ENCODE measurements around the gene H3-3A.
"Not testable (repeated sequence)": the region's sequence is repeated elsewhere in the genome, so short reads cannot be mapped to it uniquely, and the experiment has no call there.

The H3-3A gene

DNA sequence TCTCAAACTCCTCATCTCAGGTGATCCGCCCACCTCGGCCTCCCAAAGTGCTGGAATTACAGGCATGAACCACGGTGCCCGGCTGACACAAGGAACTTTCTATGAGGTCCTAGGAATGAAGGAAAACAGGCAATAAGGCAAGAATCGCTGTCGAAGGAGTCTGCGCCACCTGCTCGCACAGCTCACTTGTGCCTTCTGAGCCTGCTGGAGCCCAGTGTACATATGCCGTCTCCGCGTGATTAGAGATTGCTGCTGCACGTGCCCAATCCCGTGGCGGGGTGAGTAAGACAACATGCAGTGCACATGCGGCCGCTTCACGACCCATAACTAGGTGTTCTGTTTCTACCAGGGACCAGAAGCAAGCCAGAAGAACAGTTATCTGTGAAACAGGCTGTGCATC lies 24.3 kb downstream of the H3-3A start:
- no peak for ATAC-seq (ENCODE audit: low read depth)
- no peak for DNase-seq (ENCODE audit: low spot score)
- Histone ChIP-seq H3K4me3 (ENCODE audit: severe bottlenecking) (no peak overlapping the region), H3K27ac (ENCODE audit: poor library complexity, severe bottlenecking) (no peak overlapping the region), H3K9me3 (ENCODE audit: severe bottlenecking) (no peaks in the 10 kb centered on the region), H3K27me3 (ENCODE audit: insufficient read depth, poor library complexity, severe bottlenecking) (no peaks in the 10 kb centered on the region), H3K36me3 (ENCODE audit: low read depth) (no peaks in the 10 kb centered on the region), H3K4me1 (ENCODE audit: insufficient read depth, poor library complexity, severe bottlenecking) (no peaks in the 10 kb centered on the region)
- TF ChIP-seq, protein P1, sequence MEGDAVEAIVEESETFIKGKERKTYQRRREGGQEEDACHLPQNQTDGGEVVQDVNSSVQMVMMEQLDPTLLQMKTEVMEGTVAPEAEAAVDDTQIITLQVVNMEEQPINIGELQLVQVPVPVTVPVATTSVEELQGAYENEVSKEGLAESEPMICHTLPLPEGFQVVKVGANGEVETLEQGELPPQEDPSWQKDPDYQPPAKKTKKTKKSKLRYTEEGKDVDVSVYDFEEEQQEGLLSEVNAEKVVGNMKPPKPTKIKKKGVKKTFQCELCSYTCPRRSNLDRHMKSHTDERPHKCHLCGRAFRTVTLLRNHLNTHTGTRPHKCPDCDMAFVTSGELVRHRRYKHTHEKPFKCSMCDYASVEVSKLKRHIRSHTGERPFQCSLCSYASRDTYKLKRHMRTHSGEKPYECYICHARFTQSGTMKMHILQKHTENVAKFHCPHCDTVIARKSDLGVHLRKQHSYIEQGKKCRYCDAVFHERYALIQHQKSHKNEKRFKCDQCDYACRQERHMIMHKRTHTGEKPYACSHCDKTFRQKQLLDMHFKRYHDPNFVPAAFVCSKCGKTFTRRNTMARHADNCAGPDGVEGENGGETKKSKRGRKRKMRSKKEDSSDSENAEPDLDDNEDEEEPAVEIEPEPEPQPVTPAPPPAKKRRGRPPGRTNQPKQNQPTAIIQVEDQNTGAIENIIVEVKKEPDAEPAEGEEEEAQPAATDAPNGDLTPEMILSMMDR (IDR thresholded peaks at IDR 0.05; ENCODE audit: poor library complexity, severe bottlenecking): no peak

DNA sequence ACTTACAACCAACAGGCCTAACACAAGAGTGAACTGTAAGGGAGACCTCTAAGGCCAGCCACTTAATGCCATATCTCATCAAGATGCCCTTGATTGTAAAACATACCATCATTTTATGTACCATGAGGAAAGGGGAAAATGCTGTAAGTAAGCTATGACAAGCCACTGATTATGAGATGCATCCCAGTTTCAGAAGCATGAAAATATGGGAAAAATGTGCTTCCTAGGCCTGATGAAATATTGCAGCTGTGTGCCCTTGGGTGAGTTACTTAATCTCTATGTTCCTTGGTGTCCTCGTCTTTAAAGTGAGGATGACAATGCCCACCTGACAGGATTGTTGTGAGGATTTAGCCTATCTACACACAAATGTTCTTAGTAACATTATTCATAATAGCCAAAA lies 28.9 kb downstream of the H3-3A start:
- no peak overlapping the region for H3K4me3 ChIP-seq (ENCODE audit: severe bottlenecking)
- H3K27me3 ChIP-seq (ENCODE audit: insufficient read depth, poor library complexity, severe bottlenecking): no peaks in the 10 kb centered on the region
- H3K36me3 ChIP-seq (ENCODE audit: low read depth): no peaks in the 10 kb centered on the region
- TF ChIP-seq, protein P1 (IDR thresholded peaks at IDR 0.05; ENCODE audit: poor library complexity, severe bottlenecking): no peak
- H3K27ac ChIP-seq (ENCODE audit: poor library complexity, severe bottlenecking): no peak overlapping the region
- DNase-seq (ENCODE audit: low spot score) (no peak), ATAC-seq (ENCODE audit: low read depth) (no peak)
- H3K9me3 ChIP-seq (ENCODE audit: severe bottlenecking): no peaks in the 10 kb centered on the region
- peaks cover 9% of the 10 kb centered on the region for H3K4me1 ChIP-seq (ENCODE audit: insufficient read depth, poor library complexity, severe bottlenecking)

DNA sequence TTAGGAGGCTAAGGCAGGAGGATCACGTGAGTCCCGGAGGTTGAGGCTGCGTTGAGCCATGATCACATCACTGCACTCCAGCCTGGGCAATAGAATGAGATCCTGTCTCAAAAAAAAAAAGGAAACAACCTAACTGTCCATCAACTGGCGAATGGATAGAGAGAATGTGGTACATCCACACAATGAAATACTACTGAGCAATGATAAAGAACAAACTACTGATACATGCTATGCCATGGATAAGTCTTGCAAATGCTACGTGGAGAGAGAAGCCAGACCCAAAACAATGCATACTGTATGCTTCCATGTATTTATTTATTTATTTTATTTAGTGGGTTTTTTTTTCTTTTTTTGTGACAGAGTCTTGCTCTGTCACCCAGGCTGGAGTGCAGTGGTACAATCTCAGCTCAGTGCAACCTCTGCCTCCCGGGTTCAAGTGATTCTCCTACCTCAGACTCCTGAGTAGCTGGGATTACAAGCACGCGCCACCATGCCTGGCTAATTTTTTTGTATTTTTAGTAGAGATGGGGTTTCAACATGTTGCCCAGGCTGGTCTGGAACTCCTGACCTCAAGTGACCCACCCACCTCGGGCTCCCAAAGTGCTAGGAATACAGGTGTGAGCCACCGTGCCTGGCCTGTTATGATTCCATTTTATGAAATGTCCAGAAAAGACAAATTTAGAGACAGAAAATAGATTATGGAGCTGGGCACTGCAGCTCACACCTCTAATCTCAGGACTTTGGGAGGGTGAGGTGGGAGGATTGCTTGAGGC lies 29.7 kb downstream of the H3-3A start:
- not testable (repeated sequence) for H3K4me1 ChIP-seq (ENCODE audit: insufficient read depth, poor library complexity, severe bottlenecking); H3K36me3 ChIP-seq (ENCODE audit: low read depth); H3K9me3 ChIP-seq (ENCODE audit: severe bottlenecking); ATAC-seq (ENCODE audit: low read depth); DNase-seq (ENCODE audit: low spot score); H3K4me3 ChIP-seq (ENCODE audit: severe bottlenecking); H3K27me3 ChIP-seq (ENCODE audit: insufficient read depth, poor library complexity, severe bottlenecking)
- H3K27ac ChIP-seq (ENCODE audit: poor library complexity, severe bottlenecking): peak overlapping the region; percentile 5

DNA sequence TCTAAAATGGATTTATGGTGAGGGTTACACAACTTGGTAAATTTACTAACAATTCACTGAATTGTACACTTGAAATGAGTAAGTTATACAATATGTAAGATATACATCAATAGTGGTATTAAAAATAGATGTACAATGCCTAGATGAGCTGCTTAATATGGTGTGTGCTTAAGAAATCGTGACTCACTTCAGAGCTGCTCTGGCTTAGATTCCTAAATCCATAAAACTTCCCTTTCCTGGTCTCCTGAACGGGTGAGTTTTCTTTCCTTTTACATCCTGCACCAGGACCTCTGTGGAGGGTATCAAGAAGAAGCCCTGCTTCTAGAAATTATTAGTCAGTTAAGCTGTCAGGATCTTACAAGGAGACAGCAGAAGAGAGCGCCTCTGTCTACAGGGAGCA lies 30.4 kb downstream of the H3-3A start:
- Histone ChIP-seq H3K36me3 (ENCODE audit: low read depth) (no peaks in the 10 kb centered on the region), H3K4me1 (ENCODE audit: insufficient read depth, poor library complexity, severe bottlenecking) (peaks cover 13% of the 10 kb centered on the region), H3K4me3 (ENCODE audit: severe bottlenecking) (no peak overlapping the region), H3K27me3 (ENCODE audit: insufficient read depth, poor library complexity, severe bottlenecking) (no peaks in the 10 kb centered on the region), H3K27ac (ENCODE audit: poor library complexity, severe bottlenecking) (peak overlapping the region; percentile 5), H3K9me3 (ENCODE audit: severe bottlenecking) (no peaks in the 10 kb centered on the region)
- TF ChIP-seq, protein P1 (IDR thresholded peaks at IDR 0.05; ENCODE audit: poor library complexity, severe bottlenecking): no peak
- ATAC-seq (ENCODE audit: low read depth) (peak; percentile 52; the same call in 2 of the 3 replicates), DNase-seq (ENCODE audit: low spot score) (no peak)

DNA sequence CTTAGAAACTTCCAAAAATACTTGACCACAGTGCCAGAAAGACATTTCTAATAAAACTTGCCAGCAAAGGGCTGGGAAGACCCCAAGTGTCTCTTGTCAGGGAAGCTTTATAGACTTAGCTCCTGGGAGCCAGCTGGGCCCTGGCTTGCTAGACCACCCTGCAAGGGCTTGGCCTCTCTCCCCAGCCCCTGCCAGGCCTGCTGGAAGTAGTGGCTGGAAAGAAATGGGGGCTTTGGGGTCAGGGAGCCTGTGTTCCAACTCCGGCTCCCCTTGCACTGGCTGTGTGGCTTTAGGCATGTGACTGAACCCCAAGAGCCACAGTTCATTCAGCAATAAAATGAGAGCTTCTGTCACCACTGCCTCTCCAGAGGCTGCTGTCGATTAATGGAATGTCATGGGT lies 31.1 kb downstream of the H3-3A start:
- Histone ChIP-seq H3K4me1 (ENCODE audit: insufficient read depth, poor library complexity, severe bottlenecking) (peaks cover 16% of the 10 kb centered on the region), H3K9me3 (ENCODE audit: severe bottlenecking) (no peaks in the 10 kb centered on the region), H3K27me3 (ENCODE audit: insufficient read depth, poor library complexity, severe bottlenecking) (no peaks in the 10 kb centered on the region), H3K27ac (ENCODE audit: poor library complexity, severe bottlenecking) (no peak overlapping the region), H3K36me3 (ENCODE audit: low read depth) (no peaks in the 10 kb centered on the region), H3K4me3 (ENCODE audit: severe bottlenecking) (no peak overlapping the region)
- ATAC-seq (ENCODE audit: low read depth) (no peak), DNase-seq (ENCODE audit: low spot score) (no peak)
- TF ChIP-seq, protein P1 (IDR thresholded peaks at IDR 0.05; ENCODE audit: poor library complexity, severe bottlenecking): no peak

Data from RWPE2 (cell line).